Type B pancreatic cell (in vitro differentiated cells): ENCODE data around the gene SHROOM2. TPM values are rescaled to one million over a fixed set of nuclear protein-coding genes. Genes with fewer than 3 reads are reported as not detected.

Experiments
- DNase-seq: peaks from one replicate; pipeline ENCODE4 v3.0.0; 2021; ENCODE audit warnings: mixed read lengths; ENCODE audit not compliant: unreplicated experiment; ENCODE audit errors: extremely low spot score
- H3K27ac Mint-ChIP-seq: 2 replicates; pipeline ENCODE4 v1.8.0; 2021; ENCODE audit warnings: mild to moderate bottlenecking, mixed read lengths
- H3K27me3 Mint-ChIP-seq: 2 replicates; pipeline ENCODE4 v1.8.0; 2021; ENCODE audit warnings: mixed read lengths
- H3K36me3 Mint-ChIP-seq: 2 replicates; pipeline ENCODE4 v1.8.0; 2021; ENCODE audit warnings: mixed read lengths
- H3K4me1 Mint-ChIP-seq: one replicate; pipeline ENCODE4 v1.8.0; 2021; ENCODE audit warnings: mixed read lengths; ENCODE audit not compliant: unreplicated experiment
- H3K4me3 Mint-ChIP-seq: 2 replicates; pipeline ENCODE4 v1.8.0; 2021; ENCODE audit warnings: mild to moderate bottlenecking, mixed read lengths
- H3K9me3 Mint-ChIP-seq: 2 replicates; pipeline ENCODE4 v1.8.0; 2021; ENCODE audit warnings: mixed read lengths
- total RNA-seq: library from RNA; stranded (reverse); gene quantifications from 2 replicates; pipeline ENCODE4 v1.2.1, GENCODE V29; 2021; ENCODE audit warnings: low replicate concordance
- TF ChIP-seq, protein P1 (sequence below): fragments of 200-600 bp; sonication (generic); conservative IDR thresholded peaks from 2 replicates; pipeline ENCODE4 v1.5.0; 2021; ENCODE audit warnings: antibody characterized with exemption, mild to moderate bottlenecking

Gene SHROOM2
- total RNA-seq, 1 donor from 2014 or later = 8.4 TPM

DNA sequence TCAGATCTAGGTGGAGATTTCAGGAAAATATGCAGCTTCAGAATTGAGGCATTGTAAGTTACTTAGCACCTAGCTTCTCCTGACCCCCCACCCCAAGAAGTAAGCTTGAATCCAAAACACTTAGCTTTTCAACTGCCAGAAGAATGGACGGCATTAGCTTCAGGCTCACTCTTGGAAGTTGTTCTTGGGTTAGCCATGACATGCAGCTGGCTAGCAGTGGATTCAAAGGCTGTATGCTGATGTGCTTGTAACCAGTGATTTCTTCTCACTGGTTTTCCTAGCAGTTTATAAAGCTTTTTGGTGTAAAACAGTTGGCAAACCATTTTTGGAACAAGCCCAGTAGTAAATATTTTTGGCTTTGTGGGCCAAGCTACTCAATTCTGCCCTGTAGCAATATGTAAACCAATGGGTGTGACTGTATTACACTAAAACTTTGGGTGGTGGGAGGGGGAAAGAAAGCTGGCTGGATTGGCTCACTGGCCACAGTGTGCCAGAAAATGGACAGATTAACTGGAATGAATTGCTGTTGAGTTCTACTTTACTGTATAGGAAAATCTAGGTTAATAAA, 85.6 kb downstream of the SHROOM2 start:
- Mint-ChIP-seq H3K4me1 (peaks cover 12% of the 10 kb centered on the region), H3K4me3 (no peak overlapping the region), H3K9me3 (peaks cover 8% of the 10 kb centered on the region), H3K36me3 (peaks cover 11% of the 10 kb centered on the region), H3K27me3 (no peaks in the 10 kb centered on the region), H3K27ac (peak overlapping the region; percentile 87)
- TF ChIP-seq, protein P1, sequence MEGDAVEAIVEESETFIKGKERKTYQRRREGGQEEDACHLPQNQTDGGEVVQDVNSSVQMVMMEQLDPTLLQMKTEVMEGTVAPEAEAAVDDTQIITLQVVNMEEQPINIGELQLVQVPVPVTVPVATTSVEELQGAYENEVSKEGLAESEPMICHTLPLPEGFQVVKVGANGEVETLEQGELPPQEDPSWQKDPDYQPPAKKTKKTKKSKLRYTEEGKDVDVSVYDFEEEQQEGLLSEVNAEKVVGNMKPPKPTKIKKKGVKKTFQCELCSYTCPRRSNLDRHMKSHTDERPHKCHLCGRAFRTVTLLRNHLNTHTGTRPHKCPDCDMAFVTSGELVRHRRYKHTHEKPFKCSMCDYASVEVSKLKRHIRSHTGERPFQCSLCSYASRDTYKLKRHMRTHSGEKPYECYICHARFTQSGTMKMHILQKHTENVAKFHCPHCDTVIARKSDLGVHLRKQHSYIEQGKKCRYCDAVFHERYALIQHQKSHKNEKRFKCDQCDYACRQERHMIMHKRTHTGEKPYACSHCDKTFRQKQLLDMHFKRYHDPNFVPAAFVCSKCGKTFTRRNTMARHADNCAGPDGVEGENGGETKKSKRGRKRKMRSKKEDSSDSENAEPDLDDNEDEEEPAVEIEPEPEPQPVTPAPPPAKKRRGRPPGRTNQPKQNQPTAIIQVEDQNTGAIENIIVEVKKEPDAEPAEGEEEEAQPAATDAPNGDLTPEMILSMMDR = no peak
- no peak for DNase-seq

DNA sequence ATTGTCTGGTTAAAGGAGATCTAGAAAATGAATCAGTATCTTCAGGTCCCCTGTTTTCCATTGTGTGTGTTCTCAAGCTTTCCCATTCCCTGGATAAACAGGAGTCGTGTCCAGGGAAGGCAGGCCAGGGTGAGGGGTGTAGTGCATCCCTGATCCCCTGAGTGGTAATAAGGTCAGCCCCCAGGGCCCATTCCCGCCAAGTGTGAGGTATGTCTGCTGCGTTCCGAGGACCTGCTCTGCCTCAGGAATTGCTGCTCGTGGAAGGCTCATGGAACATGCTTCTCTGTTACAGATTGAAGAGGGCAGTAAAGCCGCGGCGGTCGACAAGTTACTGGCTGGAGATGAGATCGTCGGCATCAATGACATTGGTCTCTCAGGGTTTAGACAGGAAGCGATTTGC, 87.1 kb downstream of the SHROOM2 start:
- H3K27ac Mint-ChIP-seq = no peak overlapping the region
- TF ChIP-seq, protein P1 = no peak
- H3K4me3 Mint-ChIP-seq = no peak overlapping the region
- peaks cover 11% of the 10 kb centered on the region for H3K36me3 Mint-ChIP-seq
- peaks cover 8% of the 10 kb centered on the region for H3K9me3 Mint-ChIP-seq
- H3K27me3 Mint-ChIP-seq = no peaks in the 10 kb centered on the region
- no peaks in the 10 kb centered on the region for H3K4me1 Mint-ChIP-seq
- no peak for DNase-seq

DNA sequence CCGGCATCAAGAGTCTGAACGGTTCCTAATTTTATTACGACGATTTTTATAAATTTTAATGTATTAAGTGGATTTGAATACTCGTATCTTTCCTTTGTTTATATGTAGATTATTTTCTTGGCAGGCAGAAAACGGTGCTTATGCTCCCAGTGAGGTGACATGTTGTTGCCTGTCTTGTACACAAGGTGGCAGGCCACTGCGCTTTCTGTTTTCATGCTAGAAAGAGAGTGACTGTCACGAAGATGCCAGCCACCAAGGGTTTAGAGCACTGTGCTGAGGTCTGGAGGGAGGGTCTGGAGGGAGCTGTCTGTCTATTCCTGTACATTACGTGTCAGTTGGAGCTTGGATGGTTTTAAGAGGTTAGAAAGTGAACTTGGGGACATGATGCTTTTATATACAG, 87.7 kb downstream of the SHROOM2 start:
- H3K27me3 Mint-ChIP-seq = no peaks in the 10 kb centered on the region
- no peak overlapping the region for H3K4me3 Mint-ChIP-seq
- DNase-seq = no peak
- H3K36me3 Mint-ChIP-seq = peaks cover 11% of the 10 kb centered on the region
- no peaks in the 10 kb centered on the region for H3K4me1 Mint-ChIP-seq
- peak overlapping the region; percentile 25 for H3K27ac Mint-ChIP-seq
- H3K9me3 Mint-ChIP-seq = peaks cover 8% of the 10 kb centered on the region
- TF ChIP-seq, protein P1 = peak; percentile 72

DNA sequence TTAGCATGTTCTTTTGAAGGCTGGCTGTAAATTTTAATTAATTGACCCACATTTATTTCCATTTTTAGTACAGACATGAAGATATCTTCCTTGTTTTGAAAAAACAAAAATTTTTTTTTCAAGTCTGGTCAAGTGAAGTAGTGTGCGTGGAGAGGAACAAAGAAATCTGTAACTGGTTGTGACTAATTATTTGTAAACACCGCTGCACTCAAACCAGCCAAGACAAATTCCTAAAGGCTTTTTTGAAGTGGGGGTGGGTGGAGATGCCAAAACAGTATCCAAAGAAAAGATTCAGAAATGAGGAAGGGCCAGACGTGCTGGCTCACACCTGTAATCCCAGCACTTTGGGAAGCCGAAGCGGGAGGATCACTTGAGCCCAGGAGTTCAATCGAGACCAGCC, 88.3 kb downstream of the SHROOM2 start:
- Mint-ChIP-seq H3K27me3 (no peaks in the 10 kb centered on the region), H3K4me1 (no peaks in the 10 kb centered on the region), H3K4me3 (no peak overlapping the region), H3K27ac (no peak overlapping the region), H3K36me3 (peaks cover 11% of the 10 kb centered on the region), H3K9me3 (peaks cover 8% of the 10 kb centered on the region)
- TF ChIP-seq, protein P1 = no peak
- DNase-seq = no peak

DNA sequence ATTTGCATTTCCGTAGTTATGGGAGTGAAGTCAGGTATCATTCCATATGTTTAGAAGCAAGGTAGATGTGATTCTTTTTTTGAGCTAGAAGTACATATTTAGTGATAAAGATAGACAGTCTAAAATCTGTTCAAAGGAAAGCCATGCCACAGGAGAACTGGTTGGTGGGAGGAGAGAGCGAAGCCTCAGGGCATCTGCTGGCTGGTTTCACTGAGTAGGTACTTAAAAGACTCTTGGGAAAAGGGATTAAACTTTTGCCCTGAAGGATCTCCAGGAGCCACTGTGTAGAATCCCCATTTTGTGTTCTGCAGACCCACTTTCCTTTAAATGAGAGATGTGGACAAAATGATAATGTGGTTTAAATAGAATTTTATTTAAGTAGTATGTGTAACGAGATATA, 89.6 kb downstream of the SHROOM2 start:
- H3K27ac Mint-ChIP-seq = peak overlapping the region; percentile 63
- H3K4me3 Mint-ChIP-seq = no peak overlapping the region

More for the DNA sequence above, 89.6 kb downstream of the SHROOM2 start:
- TF ChIP-seq, protein P1 = no peak
- Mint-ChIP-seq H3K9me3 (peaks cover 8% of the 10 kb centered on the region), H3K27me3 (no peaks in the 10 kb centered on the region), H3K36me3 (peaks cover 11% of the 10 kb centered on the region), H3K4me1 (no peaks in the 10 kb centered on the region)
- DNase-seq = no peak
